Measurements from ENCODE around the gene GJC2.
A peak's percentile ranks its signal among the peaks of the same experiment; 100 is the strongest.

The GJC2 gene

DNA sequence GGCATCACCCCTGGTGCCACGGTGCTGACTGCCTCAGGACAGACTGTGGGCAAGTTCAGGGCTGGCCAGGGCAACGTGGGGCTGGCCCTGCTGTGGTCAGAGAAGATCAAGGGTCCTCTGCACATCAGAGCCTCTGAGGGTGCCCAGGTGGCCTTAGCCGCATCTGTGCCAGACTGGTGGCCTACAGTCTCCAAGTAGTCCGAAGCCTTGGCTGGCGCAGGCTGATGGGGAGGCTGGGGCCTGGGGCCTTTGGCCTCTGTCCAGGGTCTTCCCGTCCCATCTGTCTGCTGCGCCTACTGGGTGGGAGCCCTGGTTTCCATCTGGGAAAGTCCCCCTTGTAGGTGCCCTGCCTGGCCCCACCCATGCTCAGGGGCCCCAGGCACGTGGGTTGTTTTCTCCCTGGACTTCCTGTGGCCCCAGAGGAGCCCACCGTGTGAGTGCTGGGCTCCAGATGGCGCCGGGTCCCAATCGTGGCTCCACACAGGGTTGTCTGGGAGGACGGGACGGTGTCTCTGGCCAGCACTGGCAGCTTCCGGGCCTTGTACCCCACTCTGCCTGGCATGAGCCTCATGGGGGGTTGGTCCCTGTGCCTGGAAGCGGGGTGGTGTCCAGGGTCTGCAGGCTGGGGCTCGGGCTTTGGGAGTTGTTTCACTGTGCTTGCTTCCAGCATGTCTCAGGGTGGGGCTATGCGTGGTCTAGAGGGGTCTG lies 25.7 kb downstream of the GJC2 start:
- Histone ChIP-seq H3K79me2 (ENCODE audit: control insufficient read depth, insufficient read depth, low read length, poor library complexity) (no peaks in the 10 kb centered on the region), H3K4me3 (ENCODE audit: low read depth, low read length) (peak overlapping the region; percentile 12), H4K12ac (ENCODE audit: low read depth, low read length) (no peak overlapping the region), H3K4me1 (ENCODE audit: control insufficient read depth in 1 of 2, insufficient read depth in 2 of 2, low read length in 2 of 2) (peaks cover 0 to 5% of the 10 kb centered on the region in 2 experiments), H4K8ac (ENCODE audit: low read depth, low read length) (no peak overlapping the region), H2BK120ac (ENCODE audit: insufficient read depth, low read length, poor library complexity) (no peak overlapping the region), H4K91ac (ENCODE audit: low read depth, low read length) (no peak overlapping the region), H3K36me3 (ENCODE audit: control insufficient read depth in 1 of 2, insufficient read depth in 2 of 2, low read length in 2 of 2) (peaks cover 0 to 3% of the 10 kb centered on the region in 2 experiments), H3K27ac (ENCODE audit: low read depth, low read length) (no peak overlapping the region), H3K4ac (ENCODE audit: low read depth, low read length) (no peak overlapping the region), H3K18ac (ENCODE audit: low read length) (no peak overlapping the region), H3K79me1 (ENCODE audit: low read length) (no peaks in the 10 kb centered on the region), H3K23ac (ENCODE audit: low read length) (no peak overlapping the region), H3K4me2 (ENCODE audit: low read length) (no peak overlapping the region), H3K27me3 (ENCODE audit: insufficient read depth, low read length) (no peaks in the 10 kb centered on the region), H2BK12ac (ENCODE audit: low read length) (no peak overlapping the region), H2AK5ac (ENCODE audit: low read length) (no peak overlapping the region), H2BK5ac (ENCODE audit: low read depth, low read length, poor library complexity) (no peak overlapping the region), H3K9ac (ENCODE audit: low read length) (no peak overlapping the region), H3K14ac (ENCODE audit: low read length) (no peak overlapping the region), H3K9me3 (ENCODE audit: insufficient read depth, low read depth, low read length) (peaks cover 12% of the 10 kb centered on the region), H2AFZ (ENCODE audit: insufficient read depth, low read length, poor library complexity) (no peak overlapping the region)
- WGBS (ENCODE audit: extremely low coverage, insufficient coverage, insufficient read length), result no CpG with 5 or more reads among the region's 18 CpGs
- no peak for DNase-seq

- H3K4ac ChIP-seq (ENCODE audit: low read depth, low read length), result no peak overlapping the region
- H2AK5ac ChIP-seq (ENCODE audit: low read length), result no peak overlapping the region
- no peak overlapping the region for H3K9ac ChIP-seq (ENCODE audit: low read length)
- no peak overlapping the region for H3K14ac ChIP-seq (ENCODE audit: low read length)
- H3K18ac ChIP-seq (ENCODE audit: low read length), result no peak overlapping the region
- DNase-seq, result no peak
- H4K12ac ChIP-seq (ENCODE audit: low read depth, low read length), result no peak overlapping the region
- H2BK12ac ChIP-seq (ENCODE audit: low read length), result no peak overlapping the region
- H2BK5ac ChIP-seq (ENCODE audit: low read depth, low read length, poor library complexity), result no peak overlapping the region
- H4K8ac ChIP-seq (ENCODE audit: low read depth, low read length), result no peak overlapping the region
- no peak overlapping the region for H3K4me3 ChIP-seq (ENCODE audit: low read depth, low read length)
- no peaks in the 10 kb centered on the region for H3K79me1 ChIP-seq (ENCODE audit: low read length)
- H2AFZ ChIP-seq (ENCODE audit: insufficient read depth, low read length, poor library complexity), result no peak overlapping the region
- H3K27ac ChIP-seq (ENCODE audit: low read depth, low read length), result no peak overlapping the region
- no peak overlapping the region for H2BK120ac ChIP-seq (ENCODE audit: insufficient read depth, low read length, poor library complexity)
- peaks cover 0 to 3% of the 10 kb centered on the region in 2 experiments for H3K36me3 ChIP-seq (ENCODE audit: control insufficient read depth in 1 of 2, insufficient read depth in 2 of 2, low read length in 2 of 2)
- H3K79me2 ChIP-seq (ENCODE audit: control insufficient read depth, insufficient read depth, low read length, poor library complexity), result no peaks in the 10 kb centered on the region
- peaks cover 0 to 5% of the 10 kb centered on the region in 2 experiments for H3K4me1 ChIP-seq (ENCODE audit: control insufficient read depth in 1 of 2, insufficient read depth in 2 of 2, low read length in 2 of 2)
- no peak overlapping the region for H3K23ac ChIP-seq (ENCODE audit: low read length)
- no CpG with 5 or more reads among the region's 4 CpGs for WGBS (ENCODE audit: extremely low coverage, insufficient coverage, insufficient read length)
- no peak overlapping the region for H3K4me2 ChIP-seq (ENCODE audit: low read length)
- peaks cover 12% of the 10 kb centered on the region for H3K9me3 ChIP-seq (ENCODE audit: insufficient read depth, low read depth, low read length)
- H3K27me3 ChIP-seq (ENCODE audit: insufficient read depth, low read length), result no peaks in the 10 kb centered on the region
- H4K91ac ChIP-seq (ENCODE audit: low read depth, low read length), result no peak overlapping the region
Observed at GRCh38 chr1:228176024-228176395, 26.3 kb downstream of the GJC2 start.

GRCh38 chr1:228176461-228177182 lies 26.9 kb downstream of the GJC2 start:
- H3K4ac ChIP-seq (ENCODE audit: low read depth, low read length), result no peak overlapping the region
- no peak overlapping the region for H2BK120ac ChIP-seq (ENCODE audit: insufficient read depth, low read length, poor library complexity)
- no peak overlapping the region for H4K8ac ChIP-seq (ENCODE audit: low read depth, low read length)
- H3K27me3 ChIP-seq (ENCODE audit: insufficient read depth, low read length), result no peaks in the 10 kb centered on the region
- H3K4me2 ChIP-seq (ENCODE audit: low read length), result no peak overlapping the region
- H3K4me3 ChIP-seq (ENCODE audit: low read depth, low read length), result no peak overlapping the region
- H2BK5ac ChIP-seq (ENCODE audit: low read depth, low read length, poor library complexity), result no peak overlapping the region
- WGBS (ENCODE audit: extremely low coverage, insufficient coverage, insufficient read length), result no CpG with 5 or more reads among the region's 19 CpGs
- no peaks in the 10 kb centered on the region for H3K79me2 ChIP-seq (ENCODE audit: control insufficient read depth, insufficient read depth, low read length, poor library complexity)
- no peak for DNase-seq
- H3K18ac ChIP-seq (ENCODE audit: low read length), result no peak overlapping the region
- no peak overlapping the region for H4K12ac ChIP-seq (ENCODE audit: low read depth, low read length)
- H4K91ac ChIP-seq (ENCODE audit: low read depth, low read length), result no peak overlapping the region
- no peak overlapping the region for H3K27ac ChIP-seq (ENCODE audit: low read depth, low read length)
- H3K79me1 ChIP-seq (ENCODE audit: low read length), result no peaks in the 10 kb centered on the region
- no peak overlapping the region for H2BK12ac ChIP-seq (ENCODE audit: low read length)
- peaks cover 0 to 3% of the 10 kb centered on the region in 2 experiments for H3K36me3 ChIP-seq (ENCODE audit: control insufficient read depth in 1 of 2, insufficient read depth in 2 of 2, low read length in 2 of 2)
- H3K23ac ChIP-seq (ENCODE audit: low read length), result no peak overlapping the region
- H3K4me1 ChIP-seq (ENCODE audit: control insufficient read depth in 1 of 2, insufficient read depth in 2 of 2, low read length in 2 of 2), result peaks cover 0 to 5% of the 10 kb centered on the region in 2 experiments
- no peak overlapping the region for H2AK5ac ChIP-seq (ENCODE audit: low read length)
- H3K9me3 ChIP-seq (ENCODE audit: insufficient read depth, low read depth, low read length), result peaks cover 11% of the 10 kb centered on the region
- no peak overlapping the region for H3K9ac ChIP-seq (ENCODE audit: low read length)
- no peak overlapping the region for H2AFZ ChIP-seq (ENCODE audit: insufficient read depth, low read length, poor library complexity)
- no peak overlapping the region for H3K14ac ChIP-seq (ENCODE audit: low read length)

GRCh38 chr1:228177183-228177475 lies 27.4 kb downstream of the GJC2 start:
- no peak overlapping the region for H3K23ac ChIP-seq (ENCODE audit: low read length)
- peaks cover 0 to 5% of the 10 kb centered on the region in 2 experiments for H3K4me1 ChIP-seq (ENCODE audit: control insufficient read depth in 1 of 2, insufficient read depth in 2 of 2, low read length in 2 of 2)
- no peak overlapping the region for H2BK5ac ChIP-seq (ENCODE audit: low read depth, low read length, poor library complexity)
- no peak overlapping the region for H2BK120ac ChIP-seq (ENCODE audit: insufficient read depth, low read length, poor library complexity)
- no peak overlapping the region for H3K14ac ChIP-seq (ENCODE audit: low read length)
- peaks cover 10% of the 10 kb centered on the region for H3K9me3 ChIP-seq (ENCODE audit: insufficient read depth, low read depth, low read length)
- H4K8ac ChIP-seq (ENCODE audit: low read depth, low read length), result no peak overlapping the region
- H3K27ac ChIP-seq (ENCODE audit: low read depth, low read length), result no peak overlapping the region
- no peak overlapping the region for H3K4ac ChIP-seq (ENCODE audit: low read depth, low read length)
- H2AFZ ChIP-seq (ENCODE audit: insufficient read depth, low read length, poor library complexity), result no peak overlapping the region
- H3K79me2 ChIP-seq (ENCODE audit: control insufficient read depth, insufficient read depth, low read length, poor library complexity), result no peaks in the 10 kb centered on the region
- no peak overlapping the region for H4K91ac ChIP-seq (ENCODE audit: low read depth, low read length)
- no peak overlapping the region for H3K18ac ChIP-seq (ENCODE audit: low read length)
- no peak overlapping the region for H3K9ac ChIP-seq (ENCODE audit: low read length)
- peaks cover 0 to 3% of the 10 kb centered on the region in 2 experiments for H3K36me3 ChIP-seq (ENCODE audit: control insufficient read depth in 1 of 2, insufficient read depth in 2 of 2, low read length in 2 of 2)
- no peak for DNase-seq
- WGBS (ENCODE audit: extremely low coverage, insufficient coverage, insufficient read length), result no CpG with 5 or more reads among the region's 5 CpGs
- H2AK5ac ChIP-seq (ENCODE audit: low read length), result no peak overlapping the region
- H3K4me3 ChIP-seq (ENCODE audit: low read depth, low read length), result no peak overlapping the region
- no peaks in the 10 kb centered on the region for H3K79me1 ChIP-seq (ENCODE audit: low read length)
- H3K27me3 ChIP-seq (ENCODE audit: insufficient read depth, low read length), result no peaks in the 10 kb centered on the region
- no peak overlapping the region for H4K12ac ChIP-seq (ENCODE audit: low read depth, low read length)
- H3K4me2 ChIP-seq (ENCODE audit: low read length), result no peak overlapping the region
- H2BK12ac ChIP-seq (ENCODE audit: low read length), result no peak overlapping the region

Data from trophoblast cell (in vitro differentiated cells and primary cell).